SH-SY5Y (cell line): ENCODE results near the gene AHCTF1.

Experiments
- GATA2 ChIP-seq: IDR thresholded peaks from 2 replicates; pipeline ENCODE4 v1.6.1; 2011; ENCODE audit warnings: mild to moderate bottlenecking, low read depth, low read length
- GATA3 ChIP-seq: IDR thresholded peaks from 2 replicates; pipeline ENCODE4 v1.6.1; 2011; ENCODE audit warnings: low read depth, mild to moderate bottlenecking, low read length, moderate library complexity

GRCh38 chr1:246930830-246931548 lies 759 bp downstream of the AHCTF1 start:
- TF ChIP-seq GATA3 (no peak), GATA2 (no peak)
